OCI-LY3 (cell line): ENCODE results near the gene RTP2.

Experiments
- CTCF ChIP-seq: fragments of 200-600, 300-600 bp; sonication (generic); IDR thresholded peaks from 2 replicates; pipeline ENCODE4 v1.5.1; 2014; ENCODE audit warnings: antibody characterized with exemption, low read length, low read depth
- EZH2phosphoT487 ChIP-seq: fragments of 200-600 bp; shearing (Covaris generic); IDR thresholded peaks from 2 replicates; pipeline ENCODE4 v1.6.1; 2018; ENCODE audit warnings: antibody characterized with exemption, mixed run types, low read depth

GRCh38 chr3:187742351-187743171 lies 40.2 kb upstream of the RTP2 start:
- TF ChIP-seq CTCF: no peak
- no peak for TF ChIP-seq EZH2phosphoT487
